ENCODE measurements around the gene KDM5A. TPM values are rescaled to one million over a fixed set of nuclear protein-coding genes. Genes with fewer than 3 reads are reported as not detected.

Gene KDM5A
- total and polyA plus RNA-seq, 2 donors (not counting 3 experiments of a cell fraction or from before 2014, with no cell fraction given), result 12.6 to 61.0 TPM

GRCh38 chr12:271161-271560, 118.0 kb downstream of the KDM5A start:
- no peak overlapping the region for H3K27ac ChIP-seq (ENCODE audit: insufficient read depth, low read depth, low read length)
- TF ChIP-seq MAX (IDR thresholded peaks at IDR 0.05; ENCODE audit: insufficient read depth, insufficient read length) (no peak), CTCF (IDR thresholded peaks at IDR 0.05; ENCODE audit: extremely low read depth in 1 of 2, insufficient read depth in 1 of 2, low read depth in 1 of 2, low read length in 2 of 2) (no peak)
- intact Hi-C loops (cut with micrococcal nuclease) (no loop called here), dilution Hi-C loops (cut with MboI; ENCODE audit: extremely low pct_ligation_motif_present, low sequenced_read_pairs) (no loop called here)
- FAIRE-seq (no peak), DNase-seq (ENCODE audit: low read depth, low spot score) (no peak)
- no peak overlapping the region for H2AFZ ChIP-seq (ENCODE audit: low read depth, low read length)
- ChIA-PET POLR2A (no interaction called here), CTCF (interaction anchor here (1.5 kb wide), 1 partner anchor 12 kb away, joined by 3 read pairs; no protein-coding TSS in a partner anchor)
- no peaks in the 10 kb centered on the region for H3K36me3 ChIP-seq (ENCODE audit: control insufficient read depth in 2 of 2, extremely low read depth in 1 of 2, insufficient read depth in 2 of 2, low read length in 2 of 2)
- no TSS peak for BruUV-seq (replicated peaks)
- H4K20me1 ChIP-seq (replicated peaks; ENCODE audit: control insufficient read depth, extremely low read depth, insufficient read depth, low read length), result no peaks in the 10 kb centered on the region
- H3K79me2 ChIP-seq (ENCODE audit: control insufficient read depth, insufficient read depth, low read length), result no peaks in the 10 kb centered on the region
- peaks cover 0 to 2% of the 10 kb centered on the region in 2 experiments for H3K27me3 ChIP-seq (ENCODE audit: control insufficient read depth in 2 of 2, insufficient read depth in 2 of 2, low read length in 2 of 2)
- no peak overlapping the region for H3K4me3 ChIP-seq (replicated peaks in 1 of 3; ENCODE audit: insufficient read depth in 1 of 3, low read depth in 1 of 3, low read length in 3 of 3)
- H3K9ac ChIP-seq (replicated peaks; ENCODE audit: extremely low read depth, insufficient read depth, low read length), result no peak overlapping the region
- no peaks in the 10 kb centered on the region for H3K9me3 ChIP-seq (replicated peaks; ENCODE audit: control insufficient read depth, insufficient read depth, low read length)
- H3K9me1 ChIP-seq (replicated peaks; ENCODE audit: control insufficient read depth, extremely low read depth, insufficient read depth, low read length), result no peaks in the 10 kb centered on the region
- no peaks in the 10 kb centered on the region for H3K4me1 ChIP-seq (ENCODE audit: control insufficient read depth, extremely low read depth, insufficient read depth, low read length)
- H3K4me2 ChIP-seq (ENCODE audit: insufficient read depth, low read length), result no peak overlapping the region

- H3K79me2 ChIP-seq (ENCODE audit: control insufficient read depth, insufficient read depth, low read length), result no peaks in the 10 kb centered on the region
- H4K20me1 ChIP-seq (replicated peaks; ENCODE audit: control insufficient read depth, extremely low read depth, insufficient read depth, low read length), result no peaks in the 10 kb centered on the region
- BruUV-seq (replicated peaks), result no TSS peak
- H3K4me2 ChIP-seq (ENCODE audit: insufficient read depth, low read length), result no peak overlapping the region
- no peaks in the 10 kb centered on the region for H3K9me3 ChIP-seq (replicated peaks; ENCODE audit: control insufficient read depth, insufficient read depth, low read length)
- TF ChIP-seq JUN (IDR thresholded peaks at IDR 0.05; ENCODE audit: borderline replicate concordance, insufficient read depth, insufficient read length, low read depth), result no peak
- TF ChIP-seq EZH2 (IDR thresholded peaks at IDR 0.05; ENCODE audit: borderline replicate concordance, low read depth, low read length, severe bottlenecking), result no peak
- no peak for TF ChIP-seq FOS (IDR thresholded peaks at IDR 0.05; ENCODE audit: borderline replicate concordance, insufficient read depth, low read length)
- TF ChIP-seq POLR2A (IDR thresholded peaks at IDR 0.05; ENCODE audit: low read depth, low read length), result no peak
- TF ChIP-seq CTCF (IDR thresholded peaks at IDR 0.05; ENCODE audit: extremely low read depth in 1 of 2, insufficient read depth in 1 of 2, low read depth in 1 of 2, low read length in 2 of 2), result no peak
- TF ChIP-seq POLR2AphosphoS5 (IDR thresholded peaks at IDR 0.05; ENCODE audit: insufficient read depth, low read depth, low read length), result no peak
- no peak for TF ChIP-seq MAX (IDR thresholded peaks at IDR 0.05; ENCODE audit: insufficient read depth, insufficient read length)
- TF ChIP-seq MYC (IDR thresholded peaks at IDR 0.05; ENCODE audit: low read depth, low read length), result no peak
- no peak for TF ChIP-seq GATA2 (IDR thresholded peaks at IDR 0.05; ENCODE audit: insufficient read depth, insufficient read length, low read depth, low read length)
- H3K9ac ChIP-seq (replicated peaks; ENCODE audit: extremely low read depth, insufficient read depth, low read length), result no peak overlapping the region
- DNase-seq (ENCODE audit: low read depth, low spot score), result no peak
- no peak for FAIRE-seq
- POLR2A ChIA-PET, result no interaction called here
- H3K4me1 ChIP-seq (ENCODE audit: control insufficient read depth, extremely low read depth, insufficient read depth, low read length), result no peaks in the 10 kb centered on the region
- H3K27me3 ChIP-seq (ENCODE audit: control insufficient read depth in 2 of 2, insufficient read depth in 2 of 2, low read length in 2 of 2), result peaks cover 0 to 4% of the 10 kb centered on the region in 2 experiments
- CTCF ChIA-PET, result no interaction called here
- no peak overlapping the region for H3K27ac ChIP-seq (ENCODE audit: insufficient read depth, low read depth, low read length)
- H3K4me3 ChIP-seq (replicated peaks in 1 of 3; ENCODE audit: insufficient read depth in 1 of 3, low read depth in 1 of 3, low read length in 3 of 3), result no peak overlapping the region
- no peaks in the 10 kb centered on the region for H3K9me1 ChIP-seq (replicated peaks; ENCODE audit: control insufficient read depth, extremely low read depth, insufficient read depth, low read length)
- no peak overlapping the region for H2AFZ ChIP-seq (ENCODE audit: low read depth, low read length)
- intact Hi-C loops (cut with micrococcal nuclease), result no loop called here
- no peaks in the 10 kb centered on the region for H3K36me3 ChIP-seq (ENCODE audit: control insufficient read depth in 2 of 2, extremely low read depth in 1 of 2, insufficient read depth in 2 of 2, low read length in 2 of 2)
- dilution Hi-C loops (cut with MboI; ENCODE audit: extremely low pct_ligation_motif_present, low sequenced_read_pairs), result no loop called here
Observed at GRCh38 chr12:269191-269590, 119.9 kb downstream of the KDM5A start.

All from endothelial cell of umbilical vein (primary cell).